NCI-H187 (cell line): ENCODE results near the gene FZD8.

Source experiments
- DNase-seq, 2 experiments: peaks; one replicate each; lab custom pipeline; 2025; lab: John Stamatoyannopoulos, UW

FZD8 gene

GRCh38 chr10:35606430-35606829, 35.7 kb downstream of the FZD8 start:
- DNase-seq: no peak

- DNase-seq: no peak
Measured at GRCh38 chr10:35605191-35605590, 36.9 kb downstream of the FZD8 start, which contains the start of gene GJD4. GJD4 (plus strand) TSS chr10:35605341; CDS start chr10:35605568, 227 bp downstream.

DNA sequence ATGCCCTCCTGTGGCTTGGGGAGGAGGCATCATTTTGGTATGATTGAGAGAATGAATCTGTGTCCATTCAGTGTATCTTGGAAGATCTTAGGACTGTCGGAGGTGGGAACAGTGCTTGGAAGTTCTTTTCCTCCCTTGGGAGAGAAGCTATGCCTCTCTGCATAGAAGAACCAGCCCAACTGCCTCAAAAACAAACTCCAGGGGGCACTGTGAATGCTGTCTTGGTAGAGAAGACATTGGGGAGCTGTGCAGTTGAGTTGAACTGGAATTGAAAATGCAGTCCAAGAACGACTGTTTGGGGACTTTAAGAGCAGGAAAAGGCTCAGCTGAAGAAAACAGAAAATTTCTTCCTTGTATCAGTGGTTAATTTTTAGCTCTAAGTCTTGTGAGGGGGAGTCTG, 41.9 kb downstream of the FZD8 start:
- DNase-seq: no peak

- no peak for DNase-seq
Measured at GRCh38 chr10:35598379-35598778, 43.7 kb downstream of the FZD8 start.

DNA sequence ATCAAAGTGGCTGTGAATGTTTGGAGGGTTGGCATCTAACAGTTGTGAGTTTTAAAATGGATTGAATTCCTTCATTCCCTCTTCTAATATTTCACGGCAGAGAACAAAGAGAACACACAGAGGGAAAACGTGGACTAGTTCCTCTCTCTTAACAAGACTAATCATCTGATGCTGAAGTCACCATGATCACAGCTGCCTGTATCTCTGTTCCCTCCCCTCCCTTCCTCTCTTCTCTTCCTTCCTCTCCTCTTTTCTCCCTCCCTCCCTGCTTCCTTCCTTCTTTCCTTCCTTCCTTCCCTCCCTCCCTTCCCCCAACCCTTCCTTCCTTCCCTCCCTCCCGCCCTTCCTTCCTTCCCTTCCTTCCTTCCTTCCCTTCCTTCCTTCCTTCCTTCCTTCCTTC, 47.0 kb downstream of the FZD8 start:
- no peak for DNase-seq

DNA sequence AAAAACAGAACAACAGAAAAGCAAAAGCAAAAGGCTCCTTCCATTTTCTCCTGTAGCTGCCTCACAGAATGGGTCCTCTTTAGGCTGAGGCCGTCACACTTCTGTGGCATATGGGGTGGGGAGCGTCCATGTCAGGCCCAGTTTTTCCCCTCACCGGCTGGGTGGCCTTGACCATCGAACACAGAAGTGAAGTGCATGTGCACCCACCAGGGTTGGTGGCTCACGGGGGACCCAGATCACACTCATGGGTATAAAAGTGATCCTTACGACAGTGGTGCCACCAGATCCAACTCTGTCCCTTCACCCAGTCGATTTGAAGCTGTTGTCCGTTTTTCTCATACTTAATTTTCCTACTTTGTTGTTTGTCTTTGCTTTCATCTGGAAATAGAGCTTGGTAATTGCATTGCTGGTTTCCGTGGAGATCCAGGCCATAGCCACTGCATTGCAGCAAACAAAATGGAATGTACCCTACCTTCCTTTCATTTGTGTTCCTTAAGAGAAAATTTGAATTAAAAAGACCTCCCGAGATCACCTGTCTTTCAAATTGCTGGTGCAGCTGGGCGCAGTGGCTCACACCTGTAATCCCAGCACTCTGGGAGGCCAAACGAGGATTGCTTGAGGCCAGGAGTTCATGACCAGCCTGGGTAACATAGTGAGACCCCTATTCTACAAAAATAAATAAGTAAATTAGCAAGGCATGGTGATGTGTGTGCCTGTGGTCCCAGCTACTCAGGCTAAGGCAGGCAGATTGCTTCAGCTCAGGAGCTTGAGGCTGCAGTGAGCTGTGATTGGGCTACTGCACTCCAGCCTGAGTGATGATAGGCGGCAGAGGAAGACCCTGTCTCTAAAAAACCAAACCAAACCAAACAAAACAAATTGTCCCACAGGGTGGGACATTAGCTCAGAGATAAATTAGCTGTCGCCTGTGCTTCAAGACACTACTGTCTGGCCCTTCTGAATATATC, 47.7 kb downstream of the FZD8 start:
- no peak for DNase-seq

- no peak for DNase-seq
Measured at GRCh38 chr10:35592441-35592840, 49.7 kb downstream of the FZD8 start.

GRCh38 chr10:35588836-35589235, 53.3 kb downstream of the FZD8 start:
- DNase-seq: no peak
